ENCODE data around the gene TBC1D1.

DNA sequence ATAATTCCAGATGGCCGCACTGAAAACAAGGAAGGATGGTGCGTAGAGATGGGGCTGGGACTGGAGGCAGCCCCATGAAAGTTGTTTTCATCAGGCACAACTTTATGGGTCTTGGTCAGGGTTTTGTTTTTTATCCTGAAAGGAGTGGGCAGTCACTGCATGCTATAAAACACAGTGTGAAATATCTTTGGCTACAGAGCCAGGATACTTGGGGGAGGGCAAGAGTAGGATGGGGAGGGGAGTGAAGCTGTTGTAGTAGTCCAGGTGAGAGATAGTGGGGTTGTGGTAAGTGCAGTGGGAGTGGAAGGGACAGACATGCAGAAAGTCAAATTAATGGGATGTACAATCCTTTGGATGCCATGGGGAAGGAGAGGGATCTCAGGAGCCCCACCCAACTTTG is 125.8 kb downstream of the TBC1D1 start:
- no peak for TF ChIP-seq REST (IDR thresholded peaks at IDR 0.05; ENCODE audit: insufficient read depth in 1 of 2, low read depth in 2 of 2, low read length in 2 of 2)
- TF ChIP-seq POLR2AphosphoS5 (IDR thresholded peaks at IDR 0.05; ENCODE audit: low read depth, low read length): no peak
